HL-60/S4 treated with phorbol 12-myristate 13-acetate at 8.2 ng/mL for 4 days and 3 days (cell line): Measurements from ENCODE around the gene ATP11A.
"Not testable (repeated sequence)": the region's sequence is repeated elsewhere in the genome, so short reads cannot be mapped to it uniquely, and the experiment has no call there.

Source experiments
- in situ Hi-C: fragments of 300-500 bp; cut with MboI; formaldehyde crosslinking; loops from 2 replicates; pipeline ENCODE4 v1.15.0; 2022; ENCODE audit warnings: low sequenced_read_pairs

ATP11A gene

GRCh38 chr13:112708560-112709240 is 18.9 kb downstream of the ATP11A start:
- in situ Hi-C loops = no loop called here

DNA sequence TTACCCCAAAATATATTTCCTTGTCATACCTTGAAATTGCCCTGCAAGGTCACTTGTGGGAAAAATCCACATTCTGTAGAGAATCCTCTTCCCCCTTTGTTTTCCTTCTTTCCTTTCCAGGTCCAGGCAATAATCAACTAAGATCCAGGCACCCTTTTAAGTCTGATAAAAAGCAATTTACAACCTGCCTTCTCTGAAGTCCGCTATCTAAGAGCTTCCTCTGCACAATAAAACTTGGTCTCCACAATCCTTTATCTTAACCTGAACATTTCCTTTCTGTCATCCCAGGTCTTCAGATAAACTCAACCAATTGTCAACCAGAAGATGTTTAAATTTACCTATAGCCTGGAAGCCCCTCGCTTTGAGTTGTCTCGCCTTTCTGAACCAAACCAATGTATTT is 19.5 kb downstream of the ATP11A start:
- in situ Hi-C loops = not testable (repeated sequence)

DNA sequence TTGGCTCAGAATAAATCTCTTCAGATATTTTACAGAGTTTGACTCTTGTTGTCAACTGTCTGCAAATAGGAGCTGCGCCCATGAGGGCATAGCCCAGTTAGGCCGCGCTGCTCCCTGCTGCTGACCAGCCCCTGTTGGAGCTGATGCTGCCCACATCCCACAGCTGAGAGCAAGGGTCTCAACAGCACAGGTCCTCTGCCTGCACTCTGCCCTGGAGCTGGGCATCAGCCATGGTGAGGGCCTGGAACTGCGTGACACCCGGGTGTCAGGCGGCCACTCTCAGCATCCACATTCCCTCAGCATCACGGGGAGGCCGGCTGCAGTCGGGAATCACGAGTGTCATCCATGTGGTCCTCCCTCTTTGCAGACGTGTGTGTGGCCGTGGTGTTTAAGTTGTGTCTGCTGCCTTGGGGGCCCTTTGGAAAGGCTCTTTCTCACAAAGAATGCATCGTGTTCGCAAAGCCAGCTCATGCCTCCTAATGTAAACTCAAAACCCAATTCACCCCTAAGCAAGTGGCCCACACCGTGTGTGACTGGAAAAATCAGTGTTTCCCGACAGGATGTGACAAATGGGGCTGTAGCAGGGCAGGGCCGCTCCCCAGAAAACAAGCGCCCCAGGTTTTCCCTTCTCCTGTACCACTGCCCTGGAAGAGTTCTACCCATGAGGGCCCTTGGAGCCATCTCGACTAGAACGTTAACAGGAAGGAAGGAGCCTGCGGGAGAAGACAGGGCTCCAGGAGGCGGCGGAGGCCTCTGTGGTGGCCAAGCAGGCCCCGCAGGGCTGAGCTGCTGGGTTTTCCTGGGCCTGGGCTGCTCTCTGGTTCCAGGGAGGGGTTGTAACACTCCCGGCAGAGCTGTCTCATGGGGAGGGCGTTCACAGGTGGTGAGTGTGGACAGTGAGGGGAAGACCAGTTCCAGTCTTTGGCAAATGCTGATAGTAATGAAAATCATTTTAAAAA is 20.3 kb downstream of the ATP11A start:
- in situ Hi-C loops = no loop called here

GRCh38 chr13:112710855-112711527 is 21.2 kb downstream of the ATP11A start:
- in situ Hi-C loops = no loop called here

DNA sequence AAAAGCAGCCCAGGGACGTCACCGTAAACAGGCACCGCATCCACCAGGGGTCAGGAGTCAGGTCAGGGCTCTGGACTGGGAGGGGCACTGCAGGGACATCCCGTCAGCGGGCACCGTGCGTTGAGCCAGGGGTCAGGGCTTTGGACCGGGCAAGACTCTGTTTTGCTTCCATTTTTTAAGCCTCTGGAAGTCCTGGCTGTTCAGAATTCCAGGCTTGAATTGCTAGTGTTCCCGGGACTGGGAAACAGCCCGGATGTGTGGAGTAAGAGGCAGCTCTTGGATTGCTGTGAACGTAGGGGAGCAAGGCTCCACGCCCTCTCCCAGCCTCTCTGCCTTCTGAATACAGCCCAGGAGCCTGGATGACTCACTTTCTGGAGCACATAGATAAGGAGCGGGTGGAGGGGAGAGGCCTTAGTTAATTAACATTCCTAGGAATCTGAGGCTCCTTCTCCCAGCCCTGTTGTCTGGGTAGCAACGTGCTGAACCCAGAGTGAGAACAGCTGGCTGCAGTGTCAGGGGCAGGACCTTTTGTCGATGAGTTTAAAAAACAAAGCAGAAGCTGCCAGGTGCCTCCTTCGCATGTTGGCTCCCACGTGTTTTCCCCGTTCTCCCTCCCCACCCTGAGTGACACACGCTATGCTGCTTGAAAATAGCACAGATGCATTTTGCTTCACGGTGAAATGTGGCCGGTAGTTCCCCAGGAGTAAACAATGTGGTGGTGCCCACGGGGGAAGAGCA is 21.9 kb downstream of the ATP11A start:
- in situ Hi-C loops = no loop called here

DNA sequence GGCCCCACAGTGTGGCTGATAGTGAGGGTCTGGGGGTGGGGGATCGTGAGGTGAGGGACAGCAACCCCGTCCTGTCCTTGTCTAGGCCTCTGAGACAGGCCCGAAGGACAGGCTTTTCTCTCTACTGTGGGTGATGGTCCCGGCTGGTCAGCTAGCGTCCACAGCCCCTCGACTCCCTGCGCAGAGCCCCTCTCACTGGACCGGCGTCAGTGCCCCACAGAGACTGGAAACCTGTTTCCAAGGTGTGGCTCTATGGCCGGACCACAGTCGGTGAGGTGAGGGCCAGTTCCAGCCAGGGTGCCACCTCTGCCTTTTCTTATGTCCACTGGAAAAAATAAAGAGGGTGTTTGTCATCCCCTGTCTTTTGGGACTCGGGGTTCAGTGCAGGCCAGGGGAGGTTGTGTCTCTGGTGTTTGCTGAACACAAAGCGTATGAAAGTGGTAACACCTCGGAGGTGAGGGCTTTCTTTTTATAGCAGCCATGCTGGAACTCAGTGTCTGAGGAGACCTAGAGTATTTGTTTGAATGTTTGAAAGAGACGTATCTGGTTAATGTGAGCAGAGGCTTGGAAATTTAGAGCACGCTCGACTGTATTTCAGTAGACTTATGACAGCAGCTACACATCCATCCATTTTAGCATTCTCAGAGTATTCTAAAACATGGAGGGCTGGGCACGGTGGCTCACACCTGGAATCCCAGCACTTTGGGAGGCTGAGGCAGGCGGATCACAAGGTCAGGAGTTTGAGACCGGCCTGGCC is 22.8 kb downstream of the ATP11A start:
- in situ Hi-C loops = no loop called here

DNA sequence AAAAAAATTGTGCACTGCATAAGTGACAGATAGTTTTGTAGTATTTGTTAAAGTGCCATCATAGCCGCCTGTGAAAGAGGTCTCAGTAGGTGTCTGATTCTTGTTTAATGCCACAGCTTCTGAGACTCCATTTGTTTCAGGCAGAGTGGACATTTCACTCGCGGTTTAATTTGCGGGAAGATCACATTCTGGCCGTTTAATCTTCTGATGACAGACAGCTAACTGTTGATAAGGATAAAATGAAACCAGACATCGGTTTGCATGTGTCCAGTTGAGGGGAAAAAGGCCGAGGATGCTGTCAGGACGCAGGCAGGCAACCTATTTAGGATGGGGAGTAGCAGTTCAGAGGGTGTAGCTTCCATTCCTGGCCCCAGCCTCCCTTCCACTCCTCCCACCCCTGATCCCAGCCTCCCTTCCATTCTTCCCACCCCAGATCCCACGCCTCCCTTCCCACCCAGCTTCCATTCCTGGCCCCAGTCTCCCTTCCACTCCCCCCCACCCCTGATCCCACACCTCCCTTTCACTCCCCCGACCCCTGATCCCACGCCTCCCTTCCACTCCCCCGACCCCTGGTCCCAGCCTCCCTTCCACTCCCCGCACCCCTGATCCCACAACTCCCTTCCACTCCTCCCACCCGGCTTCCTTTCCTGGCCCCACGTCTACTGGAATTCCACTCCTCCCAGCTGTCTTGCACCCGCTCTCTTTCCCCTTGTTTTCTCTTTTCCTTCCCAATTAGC is 23.8 kb downstream of the ATP11A start:
- in situ Hi-C loops = no loop called here

- in situ Hi-C loops = no loop called here
Measured at GRCh38 chr13:112714376-112715174, 24.7 kb downstream of the ATP11A start.

GRCh38 chr13:112715210-112715609 is 25.4 kb downstream of the ATP11A start:
- in situ Hi-C loops = no loop called here

DNA sequence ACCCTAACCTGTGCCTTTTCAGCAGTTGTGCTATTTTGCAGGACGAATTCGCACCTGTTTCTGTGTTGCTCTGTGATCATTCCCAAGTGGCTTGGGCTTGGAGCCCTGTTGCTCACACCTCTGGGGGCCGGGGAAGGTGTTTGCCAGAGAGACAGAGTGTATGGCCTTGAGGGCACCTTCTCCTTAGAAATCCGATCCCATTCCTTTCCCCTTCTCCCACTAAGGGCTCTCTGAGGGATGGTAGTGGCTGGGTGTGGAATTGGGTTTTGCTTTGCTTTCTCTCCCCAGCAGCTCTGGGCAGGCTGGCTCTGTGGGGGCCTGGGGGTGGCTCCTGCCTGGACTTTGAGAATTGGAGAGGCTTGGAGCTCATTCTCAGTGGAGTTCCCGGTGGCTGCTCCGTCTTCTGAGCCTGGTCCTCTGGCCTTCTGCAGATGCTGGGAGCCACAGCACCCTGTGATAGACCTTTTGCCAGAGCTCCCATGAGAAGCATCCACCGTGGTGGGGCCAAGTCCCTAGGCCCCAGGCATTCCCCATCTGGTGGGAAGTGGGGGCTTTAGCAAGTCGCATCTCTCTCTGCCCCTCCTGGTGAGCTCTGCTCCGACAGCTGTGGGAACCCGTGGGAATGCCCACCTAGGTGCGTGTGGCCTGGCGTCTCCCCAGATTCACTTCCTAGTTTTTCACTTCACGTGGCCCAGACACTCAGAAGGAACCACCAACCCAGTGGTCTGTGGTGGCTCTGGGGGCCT is 26.1 kb downstream of the ATP11A start:
- in situ Hi-C loops = no loop called here

- in situ Hi-C loops = no loop called here
Measured at GRCh38 chr13:112716461-112716820, 26.6 kb downstream of the ATP11A start.

- in situ Hi-C loops = no loop called here
Measured at GRCh38 chr13:112716841-112717520, 27.1 kb downstream of the ATP11A start.

DNA sequence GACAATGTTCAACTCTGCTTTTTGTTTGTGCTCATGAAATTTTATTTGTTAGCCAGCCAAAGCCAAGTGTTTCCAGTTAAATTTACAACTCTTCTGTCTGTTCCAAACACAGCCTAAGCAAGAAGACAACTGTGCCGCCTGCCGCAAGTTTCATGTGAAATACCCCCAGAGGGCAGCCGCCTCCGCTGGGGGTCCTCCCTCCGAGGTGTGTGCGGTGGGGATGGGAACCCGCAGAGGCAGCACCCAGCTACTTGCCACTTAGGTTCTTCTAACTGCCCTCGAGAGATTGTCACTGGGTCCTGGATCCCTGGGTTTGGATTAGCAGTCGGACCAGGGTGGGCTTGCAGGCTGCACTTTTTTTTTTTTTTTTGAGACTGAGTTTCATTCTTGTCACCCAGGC is 28.5 kb downstream of the ATP11A start:
- in situ Hi-C loops = no loop called here

- in situ Hi-C loops = no loop called here
Measured at GRCh38 chr13:112719016-112719415, 29.2 kb downstream of the ATP11A start.

DNA sequence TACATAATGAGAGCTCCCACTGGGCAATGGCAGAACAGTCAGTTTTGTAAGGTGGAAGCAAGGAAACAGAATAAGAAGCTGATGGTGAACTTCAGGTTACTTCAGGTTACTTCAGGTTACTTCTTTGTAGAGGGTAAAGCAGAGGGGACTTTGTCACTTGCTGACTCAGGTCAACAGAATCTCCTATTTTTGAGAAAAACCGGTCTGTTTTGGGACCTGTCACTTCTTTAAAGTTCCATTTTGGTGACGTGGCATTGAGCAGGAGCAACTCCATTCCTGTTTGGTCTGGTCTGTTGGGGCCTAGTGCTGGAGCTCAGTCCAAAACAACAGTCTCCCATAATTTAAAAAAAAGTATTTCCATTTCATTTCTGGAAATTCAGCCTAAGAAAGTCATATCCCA is 29.7 kb downstream of the ATP11A start:
- in situ Hi-C loops = no loop called here

GRCh38 chr13:112720251-112720650 is 30.4 kb downstream of the ATP11A start:
- in situ Hi-C loops = no loop called here

- in situ Hi-C loops = no loop called here
Measured at GRCh38 chr13:112720814-112721197, 31.0 kb downstream of the ATP11A start.
